ENCODE measurements around the gene NAA40. TPM values are rescaled to one million over a fixed set of nuclear protein-coding genes. Genes with fewer than 3 reads are reported as not detected.
"Not testable (repeated sequence)": the region's sequence is repeated elsewhere in the genome, so short reads cannot be mapped to it uniquely, and the experiment has no call there.

Gene NAA40
- total RNA-seq, 2 experiments from 2014 or later, result 26.1 to 27.3 TPM

GRCh38 chr11:63969461-63969860, 30.7 kb downstream of the NAA40 start:
- ChIA-PET CTCF (interaction anchor here (0.7 to 1.0 kb wide), 2 partner anchors 31 to 101 kb away, joined by 3 to 4 read pairs; no protein-coding TSS in a partner anchor), POLR2A (interaction anchor here (0.5 kb wide), 1 partner anchor 149 kb away, joined by 3 read pairs; no protein-coding TSS in a partner anchor)

- POLR2A ChIA-PET, result no interaction called here
- CTCF ChIA-PET, result no interaction called here
Measured at GRCh38 chr11:63970902-63971301, 32.1 kb downstream of the NAA40 start.

GRCh38 chr11:63973912-63974258, 35.1 kb downstream of the NAA40 start:
- CTCF ChIA-PET, result interaction anchor here (0.6 to 1.0 kb wide), 3 partner anchors 12 to 319 kb away, joined by 3 to 4 read pairs (median 3); partner anchors contain the start of gene OTUB1
- POLR2A ChIA-PET, result not testable (repeated sequence)

GRCh38 chr11:63974259-63975143, 35.7 kb downstream of the NAA40 start, which contains the start of gene COX8A:
Gene COX8A (plus strand): TSS chr11:63974620. CDS start chr11:63974681, 61 bp downstream.
- CTCF ChIA-PET, result interaction anchor here (0.6 to 1.0 kb wide), 4 partner anchors 11 to 89 kb away, joined by 3 to 4 read pairs (median 4); partner anchors contain the start of gene OTUB1
- POLR2A ChIA-PET, result no interaction called here

- ChIA-PET POLR2A (no interaction called here), CTCF (interaction anchor here (1.1 kb wide), 1 partner anchor 174 kb away, joined by 3 read pairs; no protein-coding TSS in a partner anchor)
Measured at GRCh38 chr11:63978551-63979239, 39.9 kb downstream of the NAA40 start.

- CTCF ChIA-PET, result interaction anchor here (1.0 to 1.1 kb wide), 2 partner anchors 20 to 174 kb away, joined by 3 read pairs; no protein-coding TSS in a partner anchor
- POLR2A ChIA-PET, result no interaction called here
Measured at GRCh38 chr11:63979426-63979825, 40.6 kb downstream of the NAA40 start.

- CTCF ChIA-PET, result interaction anchor here (1.0 to 1.1 kb wide), 4 partner anchors 11 to 164 kb away, joined by 3 to 5 read pairs (median 4); partner anchors contain the start of gene COX8A
- POLR2A ChIA-PET, result interaction anchor here (0.7 kb wide), 1 partner anchor 535 kb away, joined by 3 read pairs; no protein-coding TSS in a partner anchor
Measured at GRCh38 chr11:63985812-63986155, 47.0 kb downstream of the NAA40 start.

- ChIA-PET POLR2A (no interaction called here), CTCF (interaction anchor here (1.0 to 4.8 kb wide), 5 partner anchors 12 to 163 kb away, joined by 3 to 29 read pairs (median 4); partner anchors contain the start of gene COX8A)
Measured at GRCh38 chr11:63986156-63986931, 47.5 kb downstream of the NAA40 start, which contains the start of gene OTUB1. Gene OTUB1 (plus strand): TSS chr11:63986438. CDS start chr11:63986457, 19 bp downstream.

- ChIA-PET CTCF (interaction anchor here (4.8 kb wide), 1 partner anchor 14 kb away, joined by 29 read pairs; no protein-coding TSS in a partner anchor), POLR2A (no interaction called here)
Measured at GRCh38 chr11:63986932-63987513, 48.2 kb downstream of the NAA40 start.

- ChIA-PET CTCF (interaction anchor here (1.0 to 4.8 kb wide), 3 partner anchors 9 to 157 kb away, joined by 3 to 29 read pairs (median 3); no protein-coding TSS in a partner anchor), POLR2A (interaction anchor here (1.1 kb wide), 1 partner anchor 193 kb away, joined by 3 read pairs; no protein-coding TSS in a partner anchor)
Measured at GRCh38 chr11:63991558-63991957, 52.8 kb downstream of the NAA40 start.

GRCh38 chr11:63993100-63993499, 54.3 kb downstream of the NAA40 start:
- ChIA-PET CTCF (no interaction called here), POLR2A (no interaction called here)

GRCh38 chr11:63993993-63994392, 55.2 kb downstream of the NAA40 start:
- CTCF ChIA-PET, result interaction anchor here (0.6 kb wide), 1 partner anchor 32 kb away, joined by 3 read pairs; no protein-coding TSS in a partner anchor
- POLR2A ChIA-PET, result no interaction called here

GRCh38 chr11:63996512-63996911, 57.7 kb downstream of the NAA40 start:
- POLR2A ChIA-PET, result no interaction called here

GRCh38 chr11:63997104-63997700, 58.4 kb downstream of the NAA40 start:
- ChIA-PET POLR2A (no interaction called here), CTCF (interaction anchor here (3.7 kb wide), 1 partner anchor 155 kb away, joined by 32 read pairs; no protein-coding TSS in a partner anchor)

More at GRCh38 chr11:63996512-63996911, 57.7 kb downstream of the NAA40 start:
- CTCF ChIA-PET, result interaction anchor here (0.5 to 1.0 kb wide), 2 partner anchors 161 to 200 kb away, joined by 3 to 4 read pairs; no protein-coding TSS in a partner anchor

GRCh38 chr11:63997801-63998337, 59.1 kb downstream of the NAA40 start:
- CTCF ChIA-PET, result interaction anchor here (0.6 to 3.7 kb wide), 2 partner anchors 68 to 154 kb away, joined by 4 to 32 read pairs; no protein-coding TSS in a partner anchor
- POLR2A ChIA-PET, result no interaction called here

GRCh38 chr11:63998558-63999348, 60.0 kb downstream of the NAA40 start:
- POLR2A ChIA-PET, result no interaction called here
- CTCF ChIA-PET, result interaction anchor here (1.9 to 5.7 kb wide), 4 partner anchors 17 to 162 kb away, joined by 7 to 51 read pairs (median 21); no protein-coding TSS in a partner anchor
